ENCODE data around the gene PTF1A. TPM values are rescaled to one million over a fixed set of nuclear protein-coding genes. Genes with fewer than 3 reads are reported as not detected.

PTF1A gene, protein sequence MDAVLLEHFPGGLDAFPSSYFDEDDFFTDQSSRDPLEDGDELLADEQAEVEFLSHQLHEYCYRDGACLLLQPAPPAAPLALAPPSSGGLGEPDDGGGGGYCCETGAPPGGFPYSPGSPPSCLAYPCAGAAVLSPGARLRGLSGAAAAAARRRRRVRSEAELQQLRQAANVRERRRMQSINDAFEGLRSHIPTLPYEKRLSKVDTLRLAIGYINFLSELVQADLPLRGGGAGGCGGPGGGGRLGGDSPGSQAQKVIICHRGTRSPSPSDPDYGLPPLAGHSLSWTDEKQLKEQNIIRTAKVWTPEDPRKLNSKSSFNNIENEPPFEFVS
- not detected for total RNA-seq

DNA sequence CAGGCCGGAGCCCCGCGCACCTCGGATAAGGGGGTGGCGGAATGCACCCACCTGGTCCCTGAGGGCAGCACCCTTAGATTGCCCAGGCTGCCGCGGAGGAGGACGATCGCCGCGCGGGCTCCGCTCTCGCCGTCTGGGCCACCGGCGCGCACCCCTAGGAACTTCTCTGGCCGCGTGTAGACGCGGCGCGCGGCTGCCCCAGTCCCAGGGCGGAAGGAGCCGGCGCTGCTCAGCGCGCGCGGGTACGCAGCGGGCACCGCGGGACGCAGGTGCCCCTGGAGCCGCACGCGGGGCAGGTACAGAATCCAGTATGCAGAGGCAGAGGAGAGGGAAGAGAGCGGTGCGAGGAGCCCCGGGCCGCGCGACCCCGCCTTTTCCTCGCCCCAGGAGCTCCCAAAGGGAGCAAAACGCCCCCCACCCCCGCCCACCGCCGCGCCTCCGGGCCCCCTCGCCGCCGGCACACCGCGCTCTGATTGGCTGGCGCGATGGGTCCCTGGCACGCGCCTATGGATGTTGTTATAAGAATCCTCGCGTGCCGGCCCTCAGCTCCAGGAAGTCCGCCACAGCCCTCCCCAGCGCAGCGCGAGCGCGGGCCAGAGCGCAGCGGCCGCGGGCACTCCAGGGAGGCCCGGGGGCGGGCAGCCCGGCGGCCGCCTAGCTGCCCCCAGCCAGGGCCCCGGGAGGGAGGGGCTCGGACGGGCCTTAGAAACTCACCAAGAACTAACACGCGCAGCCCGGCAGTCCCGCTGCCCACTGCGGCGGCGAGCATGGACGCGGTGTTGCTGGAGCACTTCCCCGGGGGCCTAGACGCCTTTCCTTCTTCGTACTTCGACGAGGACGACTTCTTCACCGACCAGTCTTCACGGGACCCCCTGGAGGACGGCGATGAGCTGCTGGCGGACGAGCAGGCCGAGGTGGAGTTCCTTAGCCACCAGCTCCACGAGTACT lies at the start of gene PTF1A:
TSS of gene PTF1A (plus strand) at position 549 of the 948 bp plus-strand sequence. CDS start at position 768, 219 bp downstream.
- 3% methylated on average over 50 to 58 of the region's 107 CpGs for WGBS, 2 donors
- no peak within 1 kb of the TSS for H3K4me3 ChIP-seq (ENCODE audit: low read depth, poor library complexity, severe bottlenecking)
- no peak for TF ChIP-seq POLR2A (IDR thresholded peaks at IDR 0.05)
- TF ChIP-seq, protein P1, sequence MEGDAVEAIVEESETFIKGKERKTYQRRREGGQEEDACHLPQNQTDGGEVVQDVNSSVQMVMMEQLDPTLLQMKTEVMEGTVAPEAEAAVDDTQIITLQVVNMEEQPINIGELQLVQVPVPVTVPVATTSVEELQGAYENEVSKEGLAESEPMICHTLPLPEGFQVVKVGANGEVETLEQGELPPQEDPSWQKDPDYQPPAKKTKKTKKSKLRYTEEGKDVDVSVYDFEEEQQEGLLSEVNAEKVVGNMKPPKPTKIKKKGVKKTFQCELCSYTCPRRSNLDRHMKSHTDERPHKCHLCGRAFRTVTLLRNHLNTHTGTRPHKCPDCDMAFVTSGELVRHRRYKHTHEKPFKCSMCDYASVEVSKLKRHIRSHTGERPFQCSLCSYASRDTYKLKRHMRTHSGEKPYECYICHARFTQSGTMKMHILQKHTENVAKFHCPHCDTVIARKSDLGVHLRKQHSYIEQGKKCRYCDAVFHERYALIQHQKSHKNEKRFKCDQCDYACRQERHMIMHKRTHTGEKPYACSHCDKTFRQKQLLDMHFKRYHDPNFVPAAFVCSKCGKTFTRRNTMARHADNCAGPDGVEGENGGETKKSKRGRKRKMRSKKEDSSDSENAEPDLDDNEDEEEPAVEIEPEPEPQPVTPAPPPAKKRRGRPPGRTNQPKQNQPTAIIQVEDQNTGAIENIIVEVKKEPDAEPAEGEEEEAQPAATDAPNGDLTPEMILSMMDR (IDR thresholded peaks at IDR 0.05) = no peak
- DNase-seq (ENCODE audit: low spot score in 2 of 2) = no peak
- intact Hi-C loops (cut with DNase I; ENCODE audit: low total_unique reads) = no loop called here

DNA sequence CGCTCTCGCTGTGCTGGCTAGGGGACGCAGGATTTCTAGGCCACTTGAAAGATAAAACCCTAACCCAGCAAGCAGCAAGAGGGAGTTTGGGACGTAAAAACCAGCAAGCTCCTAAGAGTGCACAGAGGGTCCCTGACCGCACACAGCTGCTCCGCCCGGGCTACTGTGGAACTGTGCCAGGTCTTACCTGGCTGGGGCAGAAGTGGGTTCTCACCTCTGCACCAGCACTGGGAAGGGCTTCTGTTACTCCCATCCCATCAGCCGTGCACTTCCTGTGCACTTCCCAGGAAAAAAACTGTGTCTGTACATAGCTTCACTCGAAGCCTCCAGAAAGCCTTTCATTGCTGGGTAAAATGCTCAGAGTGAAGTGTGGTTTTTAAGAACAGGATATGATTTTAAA lies 45.9 kb upstream of the PTF1A start:
- DNase-seq (ENCODE audit: low spot score in 2 of 2) = no peak
- 74 to 79% methylated on average over 9 of the region's 9 CpGs for WGBS, 2 donors
- intact Hi-C loops (cut with DNase I; ENCODE audit: low total_unique reads) = no loop called here
- no peak for TF ChIP-seq POLR2A (IDR thresholded peaks at IDR 0.05)
- TF ChIP-seq, protein P1 (IDR thresholded peaks at IDR 0.05) = no peak
- H3K4me3 ChIP-seq (ENCODE audit: low read depth, poor library complexity, severe bottlenecking) = no peak overlapping the region

DNA sequence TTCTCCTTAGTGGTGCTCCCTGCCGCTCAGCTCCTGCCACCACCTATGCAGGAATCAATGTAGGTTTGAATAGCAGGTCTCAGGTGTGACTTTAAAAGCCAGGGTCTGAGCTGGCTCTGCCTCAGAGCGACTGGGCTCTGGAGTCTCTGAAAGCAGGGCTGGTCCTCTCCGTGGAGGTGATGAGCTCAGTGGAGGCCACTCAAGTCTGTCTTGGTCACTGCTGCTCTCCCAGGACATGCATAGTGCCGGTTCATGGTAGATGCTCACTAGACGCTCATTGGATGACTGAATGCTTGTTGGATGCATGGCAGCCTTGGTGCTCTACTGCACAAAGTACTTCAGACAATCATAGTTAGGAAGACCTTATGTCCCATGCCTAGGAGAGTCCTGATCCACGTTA lies 45.1 kb upstream of the PTF1A start:
- TF ChIP-seq, protein P1 (IDR thresholded peaks at IDR 0.05) = no peak
- TF ChIP-seq POLR2A (IDR thresholded peaks at IDR 0.05) = no peak
- no peak for DNase-seq (ENCODE audit: low spot score in 2 of 2)
- 82 to 94% methylated on average over 4 to 6 of the region's 6 CpGs for WGBS, 2 donors
- H3K4me3 ChIP-seq (ENCODE audit: low read depth, poor library complexity, severe bottlenecking) = no peak overlapping the region
- intact Hi-C loops (cut with DNase I; ENCODE audit: low total_unique reads) = no loop called here

DNA sequence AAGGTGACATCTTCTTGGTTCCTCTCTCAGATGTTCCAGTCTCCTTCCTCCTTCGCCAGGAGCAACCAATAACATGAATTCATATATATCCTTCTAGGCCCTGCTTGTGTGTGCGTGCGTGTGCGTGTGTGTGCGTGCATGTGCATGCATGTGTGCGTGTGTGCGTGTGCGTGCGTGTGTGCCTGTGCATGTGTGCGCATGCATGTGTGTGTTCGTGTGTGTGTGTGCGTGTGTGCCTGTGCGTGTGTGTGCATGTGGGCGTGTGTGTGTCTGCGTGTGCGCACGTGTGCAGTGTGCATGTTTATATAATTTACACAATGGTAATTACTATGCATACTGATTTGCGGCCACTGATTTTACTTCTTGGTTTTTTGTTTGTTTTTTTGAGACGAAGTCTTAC lies 43.9 kb upstream of the PTF1A start:
- intact Hi-C loops (cut with DNase I; ENCODE audit: low total_unique reads) = no loop called here
- TF ChIP-seq, protein P1 (IDR thresholded peaks at IDR 0.05) = no peak
- TF ChIP-seq POLR2A (IDR thresholded peaks at IDR 0.05) = no peak
- 88 to 90% methylated on average over 19 of the region's 19 CpGs for WGBS, 2 donors
- no peak for DNase-seq (ENCODE audit: low spot score in 2 of 2)
- H3K4me3 ChIP-seq (ENCODE audit: low read depth, poor library complexity, severe bottlenecking) = no peak overlapping the region

DNA sequence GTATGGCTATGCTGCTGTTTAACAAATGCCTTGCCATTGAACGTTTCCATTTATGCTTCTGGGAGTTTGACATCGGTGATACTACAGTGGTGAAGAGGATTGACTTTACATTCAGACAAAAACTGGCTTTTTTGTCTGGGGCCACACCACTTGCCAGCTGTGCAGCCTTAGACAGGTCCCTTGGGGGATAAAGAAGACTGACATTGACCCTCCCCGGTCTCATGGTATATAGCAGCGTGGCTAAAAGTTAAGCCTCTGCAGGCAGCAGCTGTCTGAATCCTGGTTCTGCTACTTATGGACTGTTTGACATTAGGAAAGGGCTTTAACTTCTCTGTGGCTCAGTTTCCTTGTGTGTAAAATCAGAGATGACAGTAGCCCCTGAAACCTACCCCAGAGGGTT lies 42.0 kb upstream of the PTF1A start:
- intact Hi-C loops (cut with DNase I; ENCODE audit: low total_unique reads) = no loop called here
- 82 to 85% methylated on average over 4 of the region's 4 CpGs for WGBS, 2 donors
- TF ChIP-seq POLR2A (IDR thresholded peaks at IDR 0.05) = no peak
- TF ChIP-seq, protein P1 (IDR thresholded peaks at IDR 0.05) = no peak
- DNase-seq (ENCODE audit: low spot score in 2 of 2) = no peak
- H3K4me3 ChIP-seq (ENCODE audit: low read depth, poor library complexity, severe bottlenecking) = no peak overlapping the region

All from lower leg skin (tissue), 4 donors.